NCI-H82 (cell line): ENCODE results near the gene MYL9.
"Not testable (repeated sequence)": the region's sequence is repeated elsewhere in the genome, so short reads cannot be mapped to it uniquely, and the experiment has no call there.

Source experiments
- DNase-seq: peaks from one replicate; lab custom pipeline; 2025; lab: John Stamatoyannopoulos, UW

Gene MYL9

DNA sequence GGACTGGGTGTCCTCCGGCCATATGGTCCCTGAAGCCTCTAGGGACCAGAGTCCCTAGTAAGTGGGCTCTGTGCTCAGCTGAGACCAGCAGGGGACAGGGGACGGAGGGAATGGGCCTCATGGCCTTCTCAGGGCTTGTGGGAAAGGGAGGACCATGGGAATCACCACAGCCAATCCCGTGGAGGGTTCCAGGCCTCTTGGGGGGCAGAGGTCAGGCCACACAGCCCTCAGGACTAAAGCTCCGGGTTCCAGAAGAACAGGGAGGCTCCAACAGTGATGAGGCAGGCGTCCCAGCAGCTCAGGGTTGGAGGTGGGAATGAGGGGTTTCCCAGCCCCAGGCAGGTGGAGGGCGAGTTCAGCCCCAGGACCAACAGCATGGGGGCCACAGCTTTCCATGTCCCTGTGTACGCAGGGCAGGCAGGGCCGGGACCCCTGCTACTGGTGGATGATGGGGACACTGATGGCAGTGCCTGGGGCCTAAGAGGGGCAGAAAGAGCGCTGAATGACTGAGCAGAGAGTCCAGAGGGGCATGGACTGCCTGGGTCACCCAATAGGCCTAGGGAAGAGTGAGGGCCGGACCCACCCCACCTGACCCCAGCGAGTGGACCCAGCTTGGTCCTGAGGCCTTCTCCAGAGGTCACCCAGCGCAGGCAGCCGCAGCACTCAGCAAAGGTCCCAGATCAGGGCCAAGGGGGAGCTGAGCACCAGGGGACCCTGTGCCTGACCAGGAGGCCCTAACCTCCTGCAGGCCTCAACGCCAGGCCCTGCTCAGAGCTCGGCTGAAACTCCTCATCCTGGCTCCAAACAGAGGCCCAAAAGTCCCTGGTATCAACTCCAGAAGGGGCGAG is 8.8 kb downstream of the MYL9 start:
- DNase-seq = peak; percentile 18

GRCh38 chr20:36550790-36551299 is 9.5 kb downstream of the MYL9 start:
- no peak for DNase-seq

DNA sequence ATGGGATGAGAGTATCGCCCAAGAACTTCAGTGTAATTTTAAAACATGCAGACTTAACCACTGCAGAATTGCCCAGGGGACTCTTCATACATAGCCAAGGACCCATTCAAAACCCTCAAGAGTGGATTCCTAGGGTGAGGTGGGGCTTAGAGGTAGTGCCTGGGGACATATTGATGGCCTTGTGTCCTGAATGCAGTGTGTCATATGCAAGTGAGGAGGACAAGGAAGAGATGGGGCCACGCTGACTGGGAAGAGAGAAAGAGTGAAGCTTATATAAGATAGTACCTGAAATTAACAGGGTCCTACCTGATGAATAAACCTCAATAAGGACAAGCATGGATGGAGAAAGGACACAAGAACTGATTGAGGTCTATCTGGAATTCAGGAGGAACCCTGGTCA is 13.9 kb downstream of the MYL9 start:
- DNase-seq = no peak

GRCh38 chr20:36562724-36563123 is 21.4 kb downstream of the MYL9 start:
- DNase-seq = no peak

GRCh38 chr20:36563374-36563773 is 22.1 kb downstream of the MYL9 start:
- DNase-seq = no peak

- not testable (repeated sequence) for DNase-seq
These were observed 22.9 kb downstream of the MYL9 start for GRCh38 chr20:36564078-36564725.

DNA sequence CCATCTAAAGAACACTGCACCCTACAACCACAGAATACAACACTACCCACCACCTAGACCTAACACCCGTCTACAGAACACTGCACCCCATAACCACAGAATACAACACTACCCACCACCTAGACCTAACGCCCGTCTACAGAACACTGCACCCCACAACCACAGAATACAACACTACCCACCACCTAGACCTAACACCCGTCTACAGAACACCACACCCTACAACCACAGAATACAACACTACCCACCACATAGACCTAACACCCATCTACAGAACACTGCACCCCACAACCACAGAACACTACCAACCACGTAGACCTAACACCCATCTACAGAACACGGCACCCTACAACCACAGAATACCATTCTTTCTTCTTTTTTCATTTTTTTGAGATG is 23.4 kb downstream of the MYL9 start:
- DNase-seq = not testable (repeated sequence)

- DNase-seq = no peak
These were observed 24.2 kb downstream of the MYL9 start for GRCh38 chr20:36565520-36565919.

DNA sequence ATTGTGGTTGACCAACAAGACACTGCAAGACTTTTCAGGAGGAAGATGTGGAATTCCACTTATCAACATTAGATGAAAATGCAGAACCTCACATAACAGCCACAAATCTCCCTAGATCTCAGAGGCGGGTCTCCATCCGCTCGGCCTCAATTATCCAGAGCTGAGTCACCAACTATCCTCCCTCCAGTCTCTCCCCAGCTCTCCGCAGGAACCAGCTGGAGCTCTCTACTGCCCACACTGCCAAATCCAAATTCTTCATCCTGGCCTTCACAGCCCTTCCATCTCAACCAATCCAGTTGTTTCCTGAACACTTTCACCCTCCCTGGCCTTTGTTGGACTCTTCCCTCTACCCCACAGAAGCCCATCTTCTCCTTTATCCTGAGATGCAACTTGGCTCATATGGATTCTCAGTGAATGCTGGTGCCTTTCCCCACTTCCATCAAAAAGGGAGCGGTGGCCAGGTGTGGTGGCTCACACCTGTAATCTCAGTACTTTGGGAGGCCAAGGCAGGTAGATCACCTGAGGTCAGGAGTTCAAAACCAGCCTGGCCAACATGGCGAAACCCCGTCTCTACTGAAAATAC is 28.6 kb downstream of the MYL9 start:
- DNase-seq = no peak

DNA sequence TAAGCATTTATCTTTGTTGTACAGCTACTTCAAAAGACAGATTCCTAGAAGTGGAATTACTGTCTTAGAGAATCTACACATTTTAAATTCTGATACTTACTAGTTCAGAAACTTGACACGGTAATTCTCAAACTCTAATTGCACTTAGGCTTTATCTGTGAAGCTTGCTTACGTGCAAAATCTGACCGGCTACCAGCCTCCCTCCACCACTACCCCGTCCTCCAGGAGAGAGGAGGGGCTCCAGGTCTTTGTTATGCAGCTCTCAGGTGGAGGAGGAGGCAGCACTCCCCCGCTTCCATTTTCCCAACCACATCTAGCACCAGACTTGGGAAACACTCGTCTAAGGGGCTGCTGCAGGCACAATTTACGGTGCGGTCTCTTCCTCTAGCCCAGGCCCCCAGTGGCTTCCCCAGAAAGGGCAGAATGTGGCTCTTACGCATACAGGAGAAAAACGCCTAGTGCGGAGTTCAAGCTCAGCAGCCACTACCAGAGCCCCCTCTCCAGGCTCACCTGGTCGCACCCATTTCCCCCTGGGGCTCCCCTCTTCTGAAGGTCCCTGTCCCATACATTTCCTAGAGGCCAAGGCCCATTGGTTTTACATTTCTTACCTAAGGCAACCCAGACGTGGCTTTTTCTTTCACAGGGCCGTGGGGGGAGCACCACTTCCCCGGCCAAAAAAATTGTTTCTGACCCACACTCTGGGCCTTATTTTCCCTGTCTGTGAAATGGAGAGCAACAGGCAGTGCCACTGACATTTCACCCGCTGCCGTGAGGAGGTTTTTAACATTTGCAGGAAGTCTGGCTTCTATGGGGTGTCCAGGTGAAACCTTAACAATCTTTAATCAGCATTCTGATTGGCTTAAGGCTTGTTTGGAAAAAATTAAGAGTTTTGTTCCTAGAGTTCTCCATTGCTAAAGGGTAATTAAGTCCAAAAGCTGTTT is 30.5 kb downstream of the MYL9 start:
- DNase-seq = no peak

GRCh38 chr20:36572701-36573102 is 31.4 kb downstream of the MYL9 start:
- DNase-seq = peak; percentile 42

- peak; percentile 96 for DNase-seq
These were observed 31.9 kb downstream of the MYL9 start, which contains the start of gene TGIF2 for GRCh38 chr20:36573103-36573797. Gene TGIF2, plus strand, starts transcription at chr20:36573597. Its CDS starts 5,178 bp downstream, at chr20:36578775.

- peak; percentile 65 for DNase-seq
These were observed 32.6 kb downstream of the MYL9 start for GRCh38 chr20:36573798-36574365.

DNA sequence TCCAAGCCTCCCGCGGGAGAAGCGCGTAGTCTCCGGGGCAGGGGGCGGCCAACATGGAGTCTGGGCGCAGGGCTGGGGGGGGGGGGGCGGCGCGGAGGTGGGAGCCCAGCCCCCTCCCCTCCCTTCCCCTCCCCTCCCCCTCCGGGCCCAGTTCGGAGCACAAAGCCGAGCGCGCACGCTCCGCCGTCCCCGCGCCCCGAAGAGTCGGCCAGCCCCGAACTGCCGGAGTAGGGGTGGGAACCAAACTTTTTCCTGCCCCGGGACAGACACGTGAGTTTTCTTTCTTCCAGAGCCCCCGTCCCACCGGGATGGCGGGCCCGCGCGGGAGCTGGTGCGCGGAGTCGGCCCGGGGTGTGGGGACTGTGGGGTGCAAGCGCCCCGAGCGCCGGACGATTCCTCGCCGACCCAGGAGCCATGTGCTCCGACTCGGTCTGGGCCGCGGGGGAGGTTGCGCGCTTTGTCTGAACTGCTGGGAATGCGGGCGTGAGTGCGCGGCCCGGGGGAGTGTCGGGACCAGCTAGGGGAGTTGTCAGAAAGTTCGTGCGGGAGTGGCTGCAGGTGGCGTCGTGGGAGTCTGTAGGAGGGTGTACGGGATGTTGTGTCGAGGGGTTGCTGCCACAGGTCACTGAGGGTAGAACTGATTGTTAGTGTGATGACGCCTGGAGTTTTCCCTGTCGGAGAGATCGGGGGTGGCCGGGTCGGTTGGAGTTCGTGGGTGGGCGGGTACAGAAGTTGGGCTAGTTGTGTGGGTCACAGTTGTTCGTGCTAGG is 33.2 kb downstream of the MYL9 start:
- peak; percentile 69 for DNase-seq

DNA sequence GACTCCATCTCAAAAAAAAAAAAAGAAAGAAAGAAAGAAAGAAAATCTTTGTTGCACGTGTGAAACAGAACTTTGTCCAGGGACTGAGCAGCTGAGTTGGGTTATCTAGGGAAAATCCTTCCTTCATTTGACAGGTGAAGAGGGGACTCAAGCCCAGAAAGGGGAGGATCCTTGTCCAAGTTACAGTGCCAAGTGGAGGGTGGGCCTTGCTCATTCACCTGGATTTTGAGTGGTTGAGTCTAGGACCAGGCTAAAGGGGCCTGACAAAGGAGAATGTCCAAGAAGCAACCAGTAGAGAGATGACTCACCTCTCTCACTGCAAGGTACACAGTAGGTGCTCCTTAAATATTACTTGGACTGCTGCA is 34.7 kb downstream of the MYL9 start:
- no peak for DNase-seq

DNA sequence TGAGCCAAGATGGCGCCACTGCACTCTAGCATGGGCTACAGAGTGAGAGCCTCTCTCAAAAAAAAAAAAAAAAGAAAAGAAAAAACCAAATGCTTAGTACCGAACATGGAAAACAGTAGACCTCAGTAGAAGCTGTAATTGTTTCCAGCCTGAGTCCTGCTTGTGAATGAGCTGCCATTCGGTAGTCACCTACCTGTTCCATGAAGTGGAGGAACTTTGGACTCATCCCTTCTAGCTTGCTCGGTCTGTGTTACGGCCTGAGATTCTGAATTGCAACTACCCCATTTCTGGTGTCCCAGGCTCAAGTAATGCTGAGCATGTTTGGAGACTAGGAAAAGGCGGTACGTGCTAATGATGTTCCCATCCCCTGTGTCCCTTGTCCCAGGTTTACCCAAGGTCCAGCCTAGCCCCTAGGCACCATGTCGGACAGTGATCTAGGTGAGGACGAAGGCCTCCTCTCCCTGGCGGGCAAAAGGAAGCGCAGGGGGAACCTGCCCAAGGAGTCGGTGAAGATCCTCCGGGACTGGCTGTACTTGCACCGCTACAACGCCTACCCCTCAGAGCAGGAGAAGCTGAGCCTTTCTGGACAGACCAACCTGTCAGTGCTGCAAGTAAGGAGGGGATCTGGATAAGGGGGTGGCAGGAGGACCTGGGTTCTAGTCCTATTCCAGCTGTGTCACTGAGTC is 37.2 kb downstream of the MYL9 start:
- DNase-seq = no peak

GRCh38 chr20:36579996-36580545 is 38.8 kb downstream of the MYL9 start:
- DNase-seq = no peak

- DNase-seq = no peak
These were observed 41.0 kb downstream of the MYL9 start for GRCh38 chr20:36582322-36582721.

DNA sequence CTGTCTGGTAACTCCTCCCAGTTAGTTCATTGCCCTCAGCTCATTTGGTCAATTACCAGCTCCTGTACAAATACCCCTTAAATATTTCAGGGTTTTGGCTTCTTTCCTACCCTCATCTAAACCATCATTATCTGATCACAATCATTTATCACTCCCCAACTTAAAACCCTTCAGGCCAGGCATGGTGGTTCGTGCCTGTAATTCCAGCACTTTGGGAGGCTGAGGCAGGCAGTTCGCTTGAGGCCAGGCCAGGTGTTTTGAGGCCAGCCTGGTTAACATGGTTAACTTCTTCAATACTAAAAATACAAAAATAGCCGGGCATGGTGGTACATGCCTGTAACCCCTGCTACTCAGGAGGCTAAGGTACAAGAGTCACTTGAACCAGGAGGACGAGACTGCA is 41.5 kb downstream of the MYL9 start:
- no peak for DNase-seq
